ENCODE results near the gene CCNH.

The CCNH gene

DNA sequence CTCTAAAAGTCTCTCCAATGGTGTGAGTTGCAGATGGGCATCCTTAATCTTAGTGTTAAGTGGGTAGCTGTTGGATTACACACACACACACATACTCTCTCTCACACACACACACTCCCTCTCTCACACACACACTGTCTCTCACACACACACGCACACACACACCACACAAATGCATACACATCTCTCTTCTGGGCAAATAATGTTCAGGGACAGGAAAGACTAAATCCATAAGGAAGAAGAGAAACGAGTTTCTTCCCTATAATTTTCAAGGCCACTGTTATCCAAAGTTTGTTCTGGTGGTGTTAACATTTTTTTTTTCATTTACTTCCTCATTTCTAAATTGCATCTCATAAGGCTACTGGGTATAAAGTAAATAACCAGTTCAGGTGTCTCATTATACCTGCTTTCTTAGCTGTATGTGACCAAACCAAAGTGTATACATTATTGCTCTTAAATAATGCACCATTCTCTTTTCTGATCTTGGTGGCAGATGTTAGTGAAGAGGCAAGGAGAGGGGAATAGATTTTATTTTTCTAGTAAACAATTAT, 22.5 kb upstream of the CCNH start:
- DNase-seq (ENCODE audit: extremely low read depth, low read depth) = no peak
- TF ChIP-seq, protein P1, sequence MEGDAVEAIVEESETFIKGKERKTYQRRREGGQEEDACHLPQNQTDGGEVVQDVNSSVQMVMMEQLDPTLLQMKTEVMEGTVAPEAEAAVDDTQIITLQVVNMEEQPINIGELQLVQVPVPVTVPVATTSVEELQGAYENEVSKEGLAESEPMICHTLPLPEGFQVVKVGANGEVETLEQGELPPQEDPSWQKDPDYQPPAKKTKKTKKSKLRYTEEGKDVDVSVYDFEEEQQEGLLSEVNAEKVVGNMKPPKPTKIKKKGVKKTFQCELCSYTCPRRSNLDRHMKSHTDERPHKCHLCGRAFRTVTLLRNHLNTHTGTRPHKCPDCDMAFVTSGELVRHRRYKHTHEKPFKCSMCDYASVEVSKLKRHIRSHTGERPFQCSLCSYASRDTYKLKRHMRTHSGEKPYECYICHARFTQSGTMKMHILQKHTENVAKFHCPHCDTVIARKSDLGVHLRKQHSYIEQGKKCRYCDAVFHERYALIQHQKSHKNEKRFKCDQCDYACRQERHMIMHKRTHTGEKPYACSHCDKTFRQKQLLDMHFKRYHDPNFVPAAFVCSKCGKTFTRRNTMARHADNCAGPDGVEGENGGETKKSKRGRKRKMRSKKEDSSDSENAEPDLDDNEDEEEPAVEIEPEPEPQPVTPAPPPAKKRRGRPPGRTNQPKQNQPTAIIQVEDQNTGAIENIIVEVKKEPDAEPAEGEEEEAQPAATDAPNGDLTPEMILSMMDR (IDR thresholded peaks at IDR 0.05; ENCODE audit: low read depth, low read length) = no peak

- DNase-seq (ENCODE audit: extremely low read depth, low read depth) = no peak
- TF ChIP-seq, protein P1 (IDR thresholded peaks at IDR 0.05; ENCODE audit: low read depth, low read length) = no peak
These were observed 21.7 kb upstream of the CCNH start for GRCh38 chr5:87434461-87434860.

GRCh38 chr5:87433945-87434344, 21.2 kb upstream of the CCNH start:
- no peak for DNase-seq (ENCODE audit: extremely low read depth, low read depth)
- TF ChIP-seq, protein P1 (IDR thresholded peaks at IDR 0.05; ENCODE audit: low read depth, low read length) = no peak

DNA sequence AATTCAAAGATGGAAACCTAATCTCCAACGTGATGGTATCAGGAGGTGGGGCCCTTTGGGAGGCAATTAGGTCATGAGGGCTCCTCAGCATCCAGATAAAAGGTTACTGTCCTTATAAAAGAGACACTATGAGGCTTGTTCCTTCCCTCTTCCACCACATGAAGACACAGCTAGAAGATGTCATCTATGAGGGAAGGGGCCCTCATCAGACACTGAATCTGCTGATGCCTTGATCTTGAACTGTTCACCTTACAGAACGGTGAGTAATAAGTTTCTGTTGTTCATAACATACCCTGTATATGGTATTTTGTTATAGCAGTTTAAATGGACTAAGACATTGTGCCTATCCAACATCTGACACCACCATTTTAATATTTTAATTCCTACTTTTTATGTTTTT, 19.7 kb upstream of the CCNH start:
- TF ChIP-seq, protein P1 (IDR thresholded peaks at IDR 0.05; ENCODE audit: low read depth, low read length) = no peak
- no peak for DNase-seq (ENCODE audit: extremely low read depth, low read depth)

DNA sequence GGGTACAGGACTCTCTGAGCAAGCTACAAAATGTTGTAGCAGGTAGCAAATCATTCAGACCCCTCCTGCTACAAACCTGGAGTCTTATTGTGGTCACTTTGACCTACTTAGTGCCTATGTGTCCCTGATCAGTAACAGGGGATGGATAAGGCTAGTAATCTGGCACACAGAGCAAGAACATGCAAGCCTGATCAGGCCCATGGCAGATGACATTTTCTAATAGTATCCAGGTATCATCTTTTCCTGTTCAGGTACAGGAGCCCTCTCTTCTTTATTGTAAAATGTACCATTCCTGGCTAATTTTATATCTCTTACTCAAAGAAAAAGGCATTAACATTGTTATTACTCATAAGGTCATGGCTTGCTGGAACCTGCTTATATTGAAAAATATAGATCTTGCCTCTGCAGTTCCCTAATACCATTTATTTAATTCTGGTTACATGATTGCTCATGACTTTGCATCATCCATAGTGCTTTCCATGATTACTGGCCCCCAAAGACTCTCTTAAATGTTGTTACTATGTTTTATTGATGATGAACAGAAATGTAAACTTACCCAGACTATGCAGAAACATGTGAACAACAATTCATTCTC, 18.2 kb upstream of the CCNH start:
- no peak for DNase-seq (ENCODE audit: extremely low read depth, low read depth)
- TF ChIP-seq, protein P1 (IDR thresholded peaks at IDR 0.05; ENCODE audit: low read depth, low read length) = no peak

- no peak for DNase-seq (ENCODE audit: extremely low read depth, low read depth)
- TF ChIP-seq, protein P1 (IDR thresholded peaks at IDR 0.05; ENCODE audit: low read depth, low read length) = no peak
These were observed 11.0 kb upstream of the CCNH start for GRCh38 chr5:87423755-87424154.

DNA sequence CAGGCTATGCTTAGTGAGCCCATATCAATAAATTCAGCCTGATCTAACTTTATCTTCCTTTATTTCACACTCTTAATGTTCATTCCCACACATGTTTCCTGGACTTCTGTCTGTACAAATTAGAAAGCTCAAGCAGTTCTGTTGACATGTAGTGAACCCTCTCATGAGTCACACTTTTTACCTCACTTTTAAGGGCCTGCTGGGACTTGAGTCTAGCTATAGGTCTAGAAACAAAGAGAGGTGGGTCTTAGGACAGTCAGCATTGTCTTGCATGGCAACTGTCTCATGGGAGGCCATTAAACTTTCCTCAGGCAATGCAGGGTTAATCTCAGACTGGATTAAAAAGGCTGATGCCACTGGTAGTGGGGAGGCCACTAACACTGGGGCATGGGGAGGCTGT, 8.6 kb upstream of the CCNH start:
- TF ChIP-seq, protein P1 (IDR thresholded peaks at IDR 0.05; ENCODE audit: low read depth, low read length) = no peak
- no peak for DNase-seq (ENCODE audit: extremely low read depth, low read depth)

Measured in AG09319 (cell line).